H1 (cell line): Measurements from ENCODE around the gene GGA2. TPM values are rescaled to one million over a fixed set of nuclear protein-coding genes. Genes with fewer than 3 reads are reported as not detected.

Experiments
- CTCF ChIA-PET: fragments of 300-600 bp; sonication (Branson Sonifier 250); formaldehyde crosslinking; loops from one replicate; lab custom pipeline; 2021; ENCODE audit not compliant: partially characterized antibody; lab: Charles Lee
- POLR2A ChIA-PET: fragments of 300-600 bp; sonication (Branson Sonifier 250); formaldehyde crosslinking; loops from one replicate; lab custom pipeline; 2021; ENCODE audit warnings: inconsistent platforms; ENCODE audit not compliant: partially characterized antibody; lab: Charles Lee
- DNase-seq, 2 experiments: peaks; one replicate each; pipeline versions ENCODE4 v3.0.0 to v3.0.0-alpha.2; 2010 to 2022; ENCODE audit warnings: low spot score in 2 of 2, low read depth in 1 of 2, mixed read lengths in 1 of 2
- FAIRE-seq: peaks from 2 replicates; lab custom pipeline; 2011; peaks lifted over from hg19 to GRCh38; lab: Jason Lieb, UNC
- H2AFZ ChIP-seq: 2 replicates; pipeline ENCODE4 v1.8.1; 2012; ENCODE audit warnings: low read length, inconsistent platforms
- H2AK5ac ChIP-seq: 2 replicates; pipeline ENCODE4 v1.6.1; 2013; ENCODE audit warnings: low read depth, low read length
- H2BK120ac ChIP-seq: replicated peaks from 2 replicates; pipeline ENCODE3; 2013; ENCODE audit warnings: low read depth, low read length, inconsistent platforms
- H2BK12ac ChIP-seq: 2 replicates; pipeline ENCODE4 v1.6.1; 2013; ENCODE audit warnings: low read depth, low read length
- H2BK15ac ChIP-seq: 2 replicates; pipeline ENCODE4 v1.6.1; 2013; ENCODE audit warnings: low read length
- H2BK20ac ChIP-seq: 2 replicates; pipeline ENCODE4 v1.6.1; 2013; ENCODE audit warnings: low read length
- H2BK5ac ChIP-seq: 2 replicates; pipeline ENCODE4 v1.6.1; 2013; ENCODE audit warnings: low read depth, low read length
- H3K14ac ChIP-seq: 2 replicates; pipeline ENCODE4 v1.6.1; 2013; ENCODE audit warnings: inconsistent platforms; ENCODE audit not compliant: insufficient read length
- H3K18ac ChIP-seq: 2 replicates; pipeline ENCODE4 v1.6.1; 2013; ENCODE audit warnings: low read length; ENCODE audit errors: extremely low read depth
- H3K23ac ChIP-seq: 2 replicates; pipeline ENCODE4 v1.6.1; 2013; ENCODE audit warnings: inconsistent platforms; ENCODE audit not compliant: insufficient read length
- H3K23me2 ChIP-seq: 2 replicates; pipeline ENCODE4 v1.6.1; 2013; ENCODE audit warnings: low read depth, low read length
- H3K27ac ChIP-seq: 2 replicates; pipeline ENCODE4 v1.6.1; 2011; ENCODE audit warnings: low read depth, low read length, inconsistent platforms
- H3K27me3 ChIP-seq, 4 experiments: replicated peaks in 1 of 4; 1 replicate in 1 of 4; 2 replicates in 3 of 4; pipeline versions ENCODE4 v1.6.1 to v1.8.1; 2011 to 2013; ENCODE audit warnings: low read length in 3 of 4, mild to moderate bottlenecking in 3 of 4, inconsistent platforms in 2 of 4, mixed read lengths in 2 of 4, moderate library complexity in 1 of 4; ENCODE audit not compliant: control insufficient read depth in 3 of 4, insufficient read depth in 3 of 4; ENCODE audit errors: extremely low read depth in 1 of 4
- H3K36me3 ChIP-seq, 4 experiments: 2 replicates each; pipeline versions ENCODE4 v1.6.1 to v1.8.1; 2011 to 2013; ENCODE audit warnings: mild to moderate bottlenecking in 4 of 4, low read length in 3 of 4, moderate library complexity in 2 of 4, control low read depth in 1 of 4, inconsistent platforms in 1 of 4; ENCODE audit not compliant: insufficient read depth in 4 of 4, control insufficient read depth in 2 of 4
- H3K4ac ChIP-seq: replicated peaks from 2 replicates; pipeline ENCODE3; 2013; ENCODE audit warnings: low read length, low read depth, mixed read lengths, inconsistent platforms; ENCODE audit not compliant: insufficient read length
- H3K4me1 ChIP-seq, 4 experiments: replicated peaks in 1 of 4; 1 replicate in 1 of 4; 2 replicates in 3 of 4; pipeline versions ENCODE4 v1.6.1 to v1.8.1; 2011 to 2013; ENCODE audit warnings: low read length in 3 of 4, inconsistent platforms in 2 of 4, mixed read lengths in 1 of 4; ENCODE audit not compliant: insufficient read depth in 4 of 4, control insufficient read depth in 3 of 4
- H3K4me2 ChIP-seq, 2 experiments: 2 replicates each; pipeline versions ENCODE4 v1.6.1 to v1.8.1; 2011 to 2013; ENCODE audit warnings: low read depth in 2 of 2, low read length in 2 of 2, control low read depth in 1 of 2, inconsistent platforms in 1 of 2, mild to moderate bottlenecking in 1 of 2; ENCODE audit not compliant: insufficient read depth in 1 of 2
- H3K4me3 ChIP-seq, 4 experiments: fragments of 200-600, 300-600 bp in 1 of 4; sonication (generic), shearing (Covaris generic), sonication (Bioruptor Twin) in 1 of 4; 2 replicates each; pipeline versions ENCODE4 v1.5.1 to v1.8.1; 2011 to 2016; ENCODE audit warnings: low read length in 4 of 4, low read depth in 3 of 4, control low read depth in 2 of 4, inconsistent platforms in 2 of 4, mild to moderate bottlenecking in 2 of 4, mixed read lengths in 1 of 4, moderate library complexity in 1 of 4; ENCODE audit not compliant: insufficient read depth in 2 of 4; ENCODE audit errors: extremely low read depth in 1 of 4
- H3K56ac ChIP-seq: replicated peaks from 2 replicates; pipeline ENCODE3; 2013; ENCODE audit warnings: low read depth, mild to moderate bottlenecking, mixed read lengths, low read length, inconsistent platforms; ENCODE audit not compliant: insufficient read length
- H3K79me1 ChIP-seq: 2 replicates; pipeline ENCODE4 v1.6.1; 2013; ENCODE audit warnings: low read depth, low read length, control low read depth
- H3K79me2 ChIP-seq, 2 experiments: 2 replicates each; pipeline versions ENCODE4 v1.6.1 to v1.8.1; 2012 to 2013; ENCODE audit warnings: low read length in 2 of 2, mild to moderate bottlenecking in 2 of 2, inconsistent platforms in 1 of 2; ENCODE audit not compliant: insufficient read depth in 2 of 2, control insufficient read depth in 1 of 2
- H3K9ac ChIP-seq, 4 experiments: replicated peaks in 1 of 4; 1 replicate in 1 of 4; 2 replicates in 3 of 4; pipeline versions ENCODE4 v1.6.1 to v1.8.1; 2011 to 2013; ENCODE audit warnings: low read depth in 3 of 4, low read length in 3 of 4, control low read depth in 2 of 4, mild to moderate bottlenecking in 2 of 4, moderate library complexity in 2 of 4, inconsistent platforms in 1 of 4; ENCODE audit errors: extremely low read depth in 1 of 4
- H3K9me3 ChIP-seq, 2 experiments: 2 replicates each; pipeline versions ENCODE4 v1.6.1 to v1.8.1; 2012 to 2013; ENCODE audit warnings: mild to moderate bottlenecking in 2 of 2, moderate library complexity in 2 of 2, control low read depth in 1 of 2, inconsistent platforms in 1 of 2, low read depth in 1 of 2, low read length in 1 of 2, mixed read lengths in 1 of 2; ENCODE audit not compliant: insufficient read depth in 2 of 2
- H4K20me1 ChIP-seq, 2 experiments: replicated peaks in 1 of 2; 2 replicates each; pipeline versions ENCODE3 to v1.8.1; 2011 to 2013; ENCODE audit warnings: inconsistent platforms in 2 of 2, low read length in 2 of 2, mild to moderate bottlenecking in 1 of 2; ENCODE audit not compliant: insufficient read depth in 2 of 2, control insufficient read depth in 1 of 2
- H4K5ac ChIP-seq: 2 replicates; pipeline ENCODE4 v1.6.1; 2013; ENCODE audit warnings: low read length, low read depth, mixed read lengths, inconsistent platforms; ENCODE audit not compliant: insufficient read length
- H4K8ac ChIP-seq: 2 replicates; pipeline ENCODE4 v1.8.0; 2013; ENCODE audit warnings: mild to moderate bottlenecking, moderate library complexity, low read length, inconsistent platforms; ENCODE audit not compliant: insufficient read depth; ENCODE audit errors: extremely low read depth
- H4K91ac ChIP-seq: replicated peaks from 2 replicates; pipeline ENCODE3; 2013; ENCODE audit warnings: low read length, mixed read lengths, inconsistent platforms; ENCODE audit not compliant: insufficient read length
- WGBS, 2 experiments: shearing (Covaris generic) in 1 of 2; methylation state at CpG; one replicate each; pipeline versions ENCODE4 v1.1.6 to v1.1.7; 2013 to 2015; ENCODE audit warnings: low lambda C conversion rate in 2 of 2, mixed read lengths in 2 of 2, inconsistent platforms in 1 of 2, low coverage in 1 of 2, missing lambda C conversion rate in 1 of 2; ENCODE audit not compliant: insufficient replicate concordance in 2 of 2, insufficient coverage in 1 of 2, insufficient read length in 1 of 2; ENCODE audit errors: extremely low coverage in 1 of 2, missing lambda C conversion rate in 1 of 2; 5-methylcytosine and 5-hydroxymethylcytosine counted together
- polyA plus RNA-seq, 7 experiments: library from polyadenylated mRNA; depleted of rRNA in 3 of 7; stranded (reverse) in 5 of 7; unstranded in 2 of 7; fragments of >200 nt in 5 of 7; fragments of 200-250 nt in 2 of 7; gene quantifications; 1 replicate in 5 of 7; 2 replicates in 1 of 7; 4 replicates in 1 of 7; pipeline versions ENCODE4 v1.2.1 to v1.2.3, GENCODE V29; 2011 to 2013; ENCODE audit warnings: missing spikeins in 2 of 7, mixed read lengths in 2 of 7
- total RNA-seq: library from RNA; stranded (reverse); fragmentation: NEBNext Ultra II Directional; extraction: Animal tissue kit (Norgen Biotek cat#: 25700); gene quantifications from 2 replicates; pipeline ENCODE4 v1.2.1, GENCODE V29; 2021

Gene GGA2
- total and polyA plus RNA-seq, 2 of the 8 experiments (the other 6 are each of a cell fraction or from before 2014, with no cell fraction given): 65.8 to 114 TPM

GRCh38 chr16:23464196-23464595, 46.1 kb downstream of the GGA2 start:
- no peak for FAIRE-seq
- POLR2A ChIA-PET: interaction anchor here (0.9 to 2.5 kb wide), 4 partner anchors 9 to 35 kb away, joined by 3 to 12 read pairs (median 3); partner anchors contain the start of gene COG7
- no peak overlapping the region for H3K27ac ChIP-seq

More at GRCh38 chr16:23464196-23464595, 46.1 kb downstream of the GGA2 start:
- H3K27me3 ChIP-seq: no peaks in the 10 kb centered on the region
- H3K4me1 ChIP-seq: no peaks in the 10 kb centered on the region
- no peak overlapping the region for H2BK12ac ChIP-seq
- DNase-seq: no peak
- no peak overlapping the region for H3K4me3 ChIP-seq
- no peak overlapping the region for H4K8ac ChIP-seq
- no peak overlapping the region for H3K9ac ChIP-seq
- H3K56ac ChIP-seq: no peak overlapping the region
- H3K79me2 ChIP-seq: no peaks in the 10 kb centered on the region
- CTCF ChIA-PET: interaction anchor here (1.2 kb wide), 2 partner anchors 36 to 41 kb away, joined by 3 read pairs; no protein-coding TSS in a partner anchor
- H4K91ac ChIP-seq: no peak overlapping the region
- no peak overlapping the region for H3K23ac ChIP-seq
- no peaks in the 10 kb centered on the region for H3K9me3 ChIP-seq
- H2BK5ac ChIP-seq: no peak overlapping the region
- H3K79me1 ChIP-seq: no peaks in the 10 kb centered on the region
- H2AK5ac ChIP-seq: no peak overlapping the region
- no peak overlapping the region for H2BK15ac ChIP-seq
- H2AFZ ChIP-seq: no peak overlapping the region
- H3K4ac ChIP-seq: no peak overlapping the region
- H3K14ac ChIP-seq: no peak overlapping the region
- 88% methylated on average over 1 of the region's 1 CpG; no CpG with 5 or more reads in 1 of the 2 experiments for WGBS, 2 experiments
- H2BK20ac ChIP-seq: no peak overlapping the region
- H4K20me1 ChIP-seq: peaks cover 6 to 8% of the 10 kb centered on the region in 2 experiments
- peaks cover 16 to 40% (median 28%) of the 10 kb centered on the region in 4 experiments for H3K36me3 ChIP-seq
- H3K23me2 ChIP-seq: no peaks in the 10 kb centered on the region
- no peak overlapping the region for H2BK120ac ChIP-seq
- H3K4me2 ChIP-seq: no peak overlapping the region
- H3K18ac ChIP-seq: no peak overlapping the region
- H4K5ac ChIP-seq: no peak overlapping the region
